GM12891 (cell line): ENCODE measurements around the gene NPSR1.
"Not testable (repeated sequence)": the region's sequence is repeated elsewhere in the genome, so short reads cannot be mapped to it uniquely, and the experiment has no call there.

ENCODE experiments used
- PAX5 ChIP-seq: IDR thresholded peaks from 2 replicates; pipeline ENCODE4 v1.6.1; 2011; ENCODE audit warnings: low read length, moderate library complexity, mild to moderate bottlenecking; ENCODE audit not compliant: insufficient read depth, severe bottlenecking
- POLR2A ChIP-seq: IDR thresholded peaks from 2 replicates; pipeline ENCODE4 v1.6.1; 2011; ENCODE audit warnings: low read depth, low read length, control low read depth
- POLR2AphosphoS5 ChIP-seq: IDR thresholded peaks from 2 replicates; pipeline ENCODE4 v1.6.1; 2011; ENCODE audit warnings: low read depth, low read length, control low read depth
- SPI1 ChIP-seq: IDR thresholded peaks from 2 replicates; pipeline ENCODE4 v1.6.1; 2011; ENCODE audit warnings: low read depth, low read length, control low read depth
- TAF1 ChIP-seq: IDR thresholded peaks from 2 replicates; pipeline ENCODE4 v1.6.1; 2011; ENCODE audit warnings: low read depth, low read length, control low read depth

DNA sequence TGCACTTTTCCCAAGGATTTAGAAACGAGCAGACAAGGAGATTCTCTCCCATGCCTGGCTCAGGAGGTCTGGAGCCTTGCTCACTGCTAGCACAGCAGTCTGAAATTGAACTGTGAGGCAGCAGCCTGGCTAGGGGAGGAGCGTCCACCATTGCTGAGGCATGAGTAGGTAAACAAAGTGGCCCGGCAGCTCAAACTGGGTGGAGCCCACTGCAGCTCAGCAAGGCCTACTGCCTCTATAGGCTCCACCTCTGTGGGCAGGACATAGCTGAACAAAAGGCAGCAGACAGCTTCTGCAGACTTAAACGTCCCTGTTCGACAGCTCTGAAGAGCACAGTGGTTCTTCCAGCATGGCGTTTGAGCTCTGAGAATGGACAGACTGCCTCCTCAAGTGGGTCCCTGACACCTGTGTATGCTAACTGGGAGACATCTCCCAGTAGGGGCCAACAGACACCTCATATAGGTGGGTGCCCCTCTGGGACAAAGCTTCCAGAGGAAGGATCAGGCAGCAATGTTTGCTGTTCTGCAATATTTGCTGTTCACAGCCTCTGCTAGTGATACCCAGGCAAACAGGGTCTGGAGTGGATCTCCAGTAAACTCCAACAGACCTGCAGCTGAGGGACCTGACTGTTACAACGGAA lies 156.3 kb downstream of the NPSR1 start:
- not testable (repeated sequence) for TF ChIP-seq POLR2A, POLR2AphosphoS5, TAF1, SPI1, PAX5
